HUES64 (cell line): ENCODE data around the gene MTF1.

Experiments
- H3K27ac ChIP-seq: 2 replicates; pipeline ENCODE4 v1.7.0; 2013; ENCODE audit warnings: low read depth, low read length, inconsistent platforms
- H3K27me3 ChIP-seq: 2 replicates; pipeline ENCODE4 v1.6.1; 2013; ENCODE audit warnings: mild to moderate bottlenecking, low read length; ENCODE audit not compliant: insufficient read depth
- H3K36me3 ChIP-seq: 2 replicates; pipeline ENCODE4 v1.6.1; 2013; ENCODE audit warnings: mild to moderate bottlenecking, low read length; ENCODE audit not compliant: insufficient read depth
- H3K4me1 ChIP-seq: 2 replicates; pipeline ENCODE4 v1.6.1; 2013; ENCODE audit warnings: mild to moderate bottlenecking, low read length, moderate library complexity; ENCODE audit not compliant: insufficient read depth
- H3K4me3 ChIP-seq: 2 replicates; pipeline ENCODE4 v1.5.1; 2013; ENCODE audit warnings: mild to moderate bottlenecking, low read length, moderate library complexity
- H3K9ac ChIP-seq: 2 replicates; pipeline ENCODE4 v1.6.1; 2013; ENCODE audit warnings: mild to moderate bottlenecking, low read depth, low read length
- H3K9me3 ChIP-seq: 2 replicates; pipeline ENCODE4 v1.6.1; 2013; ENCODE audit warnings: low read depth, low read length; ENCODE audit not compliant: insufficient read depth
- WGBS: fragments of 150-250, 120-280 bp; methylation state at CpG from one replicate; pipeline ENCODE4 v1.1.7; 2013; ENCODE audit warnings: missing lambda C conversion rate; 5-methylcytosine and 5-hydroxymethylcytosine counted together

MTF1 gene

GRCh38 chr1:37849480-37849879 lies 9.9 kb downstream of the MTF1 start:
- H3K4me1 ChIP-seq = no peaks in the 10 kb centered on the region
- H3K27ac ChIP-seq = no peak overlapping the region
- no peak overlapping the region for H3K4me3 ChIP-seq
- H3K27me3 ChIP-seq = no peaks in the 10 kb centered on the region
- no peak overlapping the region for H3K9ac ChIP-seq
- WGBS = 97% methylated on average over 3 of the region's 3 CpGs
- peaks cover 22% of the 10 kb centered on the region; the same call in 1 of the 2 replicates for H3K36me3 ChIP-seq
- H3K9me3 ChIP-seq = no peaks in the 10 kb centered on the region

- no peak overlapping the region for H3K9ac ChIP-seq
- H3K4me3 ChIP-seq = no peak overlapping the region
- H3K36me3 ChIP-seq = peaks cover 11% of the 10 kb centered on the region; the same call in 1 of the 2 replicates
- H3K27me3 ChIP-seq = no peaks in the 10 kb centered on the region
- WGBS = 97% methylated on average over 4 of the region's 4 CpGs
- no peaks in the 10 kb centered on the region for H3K9me3 ChIP-seq
- no peak overlapping the region for H3K27ac ChIP-seq
- no peaks in the 10 kb centered on the region; the same call in 1 of the 2 replicates for H3K4me1 ChIP-seq
Observed at GRCh38 chr1:37846647-37847339, 12.6 kb downstream of the MTF1 start.

GRCh38 chr1:37845786-37846185 lies 13.6 kb downstream of the MTF1 start:
- Histone ChIP-seq H3K9me3 (no peaks in the 10 kb centered on the region), H3K27ac (no peak overlapping the region), H3K4me3 (no peak overlapping the region), H3K4me1 (no peaks in the 10 kb centered on the region; the same call in 1 of the 2 replicates), H3K27me3 (no peaks in the 10 kb centered on the region), H3K36me3 (peaks cover 11% of the 10 kb centered on the region; the same call in 1 of the 2 replicates), H3K9ac (no peak overlapping the region)
- 90% methylated on average over 3 of the region's 3 CpGs for WGBS

- H3K9ac ChIP-seq = no peak overlapping the region
- peaks cover 12% of the 10 kb centered on the region; the same call in 1 of the 2 replicates for H3K36me3 ChIP-seq
- no peaks in the 10 kb centered on the region; the same call in 1 of the 2 replicates for H3K4me1 ChIP-seq
- no peak overlapping the region for H3K4me3 ChIP-seq
- no peaks in the 10 kb centered on the region for H3K9me3 ChIP-seq
- no peak overlapping the region for H3K27ac ChIP-seq
- no peaks in the 10 kb centered on the region for H3K27me3 ChIP-seq
- 93% methylated on average over 5 of the region's 5 CpGs for whole genome bisulfite sequencing
Observed at GRCh38 chr1:37845049-37845646, 14.2 kb downstream of the MTF1 start.

DNA sequence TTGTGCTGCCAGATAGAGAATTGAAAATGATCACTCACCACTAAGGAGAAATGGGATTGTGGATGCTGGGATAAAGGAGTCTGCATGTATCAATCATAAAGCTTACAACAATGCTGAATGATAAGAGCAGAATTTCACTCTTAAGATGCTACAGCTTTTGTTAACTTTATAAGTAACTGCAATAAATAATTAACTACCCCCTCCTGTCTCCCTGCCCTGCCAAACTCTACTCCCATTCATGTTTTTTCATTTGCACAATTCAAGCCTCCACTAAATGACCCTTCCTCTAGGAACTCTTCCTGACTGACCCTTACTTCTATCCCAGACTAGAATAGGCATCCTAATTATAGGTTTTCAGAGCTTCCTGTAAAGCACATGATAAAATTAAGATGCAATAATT lies 14.9 kb downstream of the MTF1 start:
- Histone ChIP-seq H3K27ac (no peak overlapping the region), H3K4me3 (no peak overlapping the region), H3K9me3 (no peaks in the 10 kb centered on the region), H3K4me1 (no peaks in the 10 kb centered on the region; the same call in 1 of the 2 replicates), H3K27me3 (no peaks in the 10 kb centered on the region), H3K36me3 (peaks cover 18% of the 10 kb centered on the region), H3K9ac (no peak overlapping the region)

DNA sequence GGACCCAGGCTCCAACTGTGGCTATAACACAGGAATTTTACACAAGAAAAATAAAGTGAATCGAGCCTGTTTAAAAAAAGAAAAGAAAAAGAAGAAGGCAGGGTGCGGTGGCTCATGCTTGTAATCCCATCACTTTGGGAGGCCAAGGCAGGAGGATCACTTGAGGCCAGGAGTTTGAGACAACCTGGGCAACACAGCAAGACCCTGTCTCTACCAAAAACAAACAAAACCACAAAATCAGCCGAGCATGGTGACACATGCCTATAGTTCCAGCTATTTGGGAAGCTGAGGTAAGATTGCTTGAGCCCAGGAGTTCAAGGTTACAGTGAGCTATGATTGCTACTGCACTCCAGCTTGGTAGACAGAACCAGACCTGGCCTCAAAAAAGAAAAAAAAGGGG lies 17.7 kb downstream of the MTF1 start:
- Histone ChIP-seq H3K4me3 (no peak overlapping the region), H3K9me3 (no peaks in the 10 kb centered on the region), H3K9ac (no peak overlapping the region), H3K36me3 (peaks cover 34% of the 10 kb centered on the region), H3K27me3 (no peaks in the 10 kb centered on the region), H3K27ac (no peak overlapping the region), H3K4me1 (no peaks in the 10 kb centered on the region; the same call in 1 of the 2 replicates)
- over 99% methylated on average over 3 of the region's 3 CpGs for WGBS

GRCh38 chr1:37840711-37841110 lies 18.7 kb downstream of the MTF1 start:
- 100% methylated on average over 1 of the region's 1 CpG for WGBS
- H3K36me3 ChIP-seq = peaks cover 42% of the 10 kb centered on the region

GRCh38 chr1:37839676-37840075 lies 19.7 kb downstream of the MTF1 start:
- Histone ChIP-seq H3K27ac (no peak overlapping the region), H3K4me1 (no peaks in the 10 kb centered on the region; the same call in 1 of the 2 replicates), H3K4me3 (no peak overlapping the region), H3K9me3 (no peaks in the 10 kb centered on the region), H3K9ac (no peak overlapping the region), H3K27me3 (no peaks in the 10 kb centered on the region), H3K36me3 (peaks cover 52% of the 10 kb centered on the region)
- WGBS = 92% methylated on average over 10 of the region's 10 CpGs

More at GRCh38 chr1:37840711-37841110, 18.7 kb downstream of the MTF1 start:
- no peak overlapping the region for H3K4me3 ChIP-seq
- no peaks in the 10 kb centered on the region for H3K27me3 ChIP-seq
- H3K4me1 ChIP-seq = no peaks in the 10 kb centered on the region; the same call in 1 of the 2 replicates
- H3K27ac ChIP-seq = no peak overlapping the region
- no peak overlapping the region for H3K9ac ChIP-seq
- H3K9me3 ChIP-seq = no peaks in the 10 kb centered on the region

DNA sequence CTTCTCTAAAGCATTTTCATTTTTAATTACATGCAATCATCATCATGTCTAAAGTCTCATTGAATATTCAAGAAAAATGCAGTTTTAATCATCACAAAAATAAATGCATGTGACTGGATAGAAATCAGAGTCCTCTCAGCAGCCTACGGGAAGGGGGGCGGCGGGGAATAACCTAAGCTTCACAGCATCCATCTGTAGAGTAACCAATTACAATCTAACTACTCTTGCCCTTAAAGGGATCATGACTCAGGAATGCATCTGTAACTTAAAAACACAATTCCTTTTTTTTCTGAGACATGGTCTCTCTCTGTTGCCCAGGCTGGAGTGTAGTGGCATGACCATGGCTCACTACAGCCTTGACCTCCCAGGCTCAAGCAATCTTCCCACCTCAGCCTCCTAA lies 22.6 kb downstream of the MTF1 start:
- H3K4me1 ChIP-seq = no peaks in the 10 kb centered on the region
- no peaks in the 10 kb centered on the region for H3K27me3 ChIP-seq
- peaks cover 74% of the 10 kb centered on the region for H3K36me3 ChIP-seq
- H3K4me3 ChIP-seq = no peak overlapping the region
- no peak overlapping the region for H3K27ac ChIP-seq
- no peak overlapping the region for H3K9ac ChIP-seq
- WGBS = 67% methylated on average over 3 of the region's 3 CpGs
- no peaks in the 10 kb centered on the region for H3K9me3 ChIP-seq

- peaks cover 80% of the 10 kb centered on the region for H3K36me3 ChIP-seq
- H3K27me3 ChIP-seq = no peaks in the 10 kb centered on the region
- H3K4me3 ChIP-seq = no peak overlapping the region
- H3K4me1 ChIP-seq = no peaks in the 10 kb centered on the region
- no peak overlapping the region for H3K27ac ChIP-seq
- 95% methylated on average over 2 of the region's 2 CpGs for WGBS
- H3K9me3 ChIP-seq = no peaks in the 10 kb centered on the region
- H3K9ac ChIP-seq = no peak overlapping the region
Observed at GRCh38 chr1:37831809-37832208, 27.6 kb downstream of the MTF1 start.

DNA sequence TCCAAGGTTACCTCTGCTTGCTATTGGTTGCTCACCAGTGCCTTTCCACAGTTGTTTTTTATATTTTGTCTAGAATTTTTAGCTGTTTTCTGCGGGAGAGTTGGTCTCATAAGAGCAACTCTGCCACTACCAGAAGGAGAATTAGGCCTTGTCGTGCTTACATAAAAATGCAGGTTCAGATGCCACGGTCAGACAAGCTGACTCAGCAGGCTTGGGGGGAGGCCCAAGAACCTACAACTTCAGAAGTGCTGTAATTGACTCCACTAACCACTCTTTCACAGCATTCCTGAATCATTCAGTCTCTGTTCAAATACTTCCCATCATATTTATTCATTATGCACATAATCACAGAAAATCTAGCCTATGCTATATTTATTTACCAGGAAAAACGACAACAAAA lies 28.3 kb downstream of the MTF1 start:
- no peaks in the 10 kb centered on the region for H3K4me1 ChIP-seq
- H3K9ac ChIP-seq = no peak overlapping the region
- H3K9me3 ChIP-seq = no peaks in the 10 kb centered on the region
- H3K36me3 ChIP-seq = peaks cover 75% of the 10 kb centered on the region
- H3K27me3 ChIP-seq = no peaks in the 10 kb centered on the region
- no peak overlapping the region for H3K4me3 ChIP-seq
- no peak overlapping the region for H3K27ac ChIP-seq
- WGBS = 92% methylated on average over 4 of the region's 4 CpGs
